Gastrocnemius medialis (tissue), 4 donors: ENCODE data around the gene MRPL28.

Source experiments
- CTCF ChIP-seq, 5 experiments: fragments of 450-650 bp in 3 of 5; fragments of 200-600 bp in 2 of 5; sonication (generic) in 2 of 5; IDR thresholded peaks in 4 of 5; conservative IDR thresholded peaks in 1 of 5; 1 replicate in 4 of 5; 2 replicates in 1 of 5; pipeline ENCODE4 v1.5.1; 2016 to 2019; ENCODE audit warnings: antibody characterized with exemption in 5 of 5, mild to moderate bottlenecking in 3 of 5, moderate library complexity in 3 of 5
- POLR2A ChIP-seq, 2 donors: fragments of 450-650 bp; IDR thresholded peaks; one replicate each; pipeline ENCODE4 v1.6.1; 2017; ENCODE audit warnings: antibody characterized with exemption in 2 of 2, mild to moderate bottlenecking in 2 of 2, moderate library complexity in 2 of 2

- TF ChIP-seq CTCF (IDR thresholded peaks at IDR 0.05 in 4 of 5, conservative IDR thresholded peaks at IDR 0.05 in 1 of 5), result no peak
- no peak for TF ChIP-seq POLR2A (IDR thresholded peaks at IDR 0.05)
Observed at GRCh38 chr16:324451-325334, 45.6 kb downstream of the MRPL28 start.
